ENCODE data around the gene HKDC1.
"Not testable (repeated sequence)": the region's sequence is repeated elsewhere in the genome, so short reads cannot be mapped to it uniquely, and the experiment has no call there.

The HKDC1 gene

GRCh38 chr10:69220041-69220451 lies at the start of gene HKDC1:
Gene HKDC1, plus strand, starts transcription at chr10:69220332. Its CDS starts 104 bp downstream, at chr10:69220436.
- no peak for DNase-seq (ENCODE audit: low spot score)

GRCh38 chr10:69172241-69172982 lies 47.7 kb upstream of the HKDC1 start:
- DNase-seq (ENCODE audit: low spot score): no peak

- not testable (repeated sequence) for DNase-seq (ENCODE audit: low spot score)
These were observed 44.8 kb upstream of the HKDC1 start for GRCh38 chr10:69175326-69175725.

- no peak for DNase-seq (ENCODE audit: low spot score)
These were observed 43.3 kb upstream of the HKDC1 start for GRCh38 chr10:69176823-69177222.

GRCh38 chr10:69179089-69179742 lies 40.9 kb upstream of the HKDC1 start:
- no peak for DNase-seq (ENCODE audit: low spot score)

GRCh38 chr10:69179743-69180524 lies 40.2 kb upstream of the HKDC1 start, which contains the start of gene SUPV3L1:
Gene SUPV3L1, plus strand, starts transcription at chr10:69180234. Its CDS starts 58 bp downstream, at chr10:69180292.
- DNase-seq (ENCODE audit: low spot score): peak; percentile 71

- no peak for DNase-seq (ENCODE audit: low spot score)
These were observed 39.5 kb upstream of the HKDC1 start for GRCh38 chr10:69180525-69181204.

GRCh38 chr10:69181433-69181832 lies 38.7 kb upstream of the HKDC1 start:
- DNase-seq (ENCODE audit: low spot score): no peak

GRCh38 chr10:69182005-69182404 lies 38.1 kb upstream of the HKDC1 start:
- no peak for DNase-seq (ENCODE audit: low spot score)

GRCh38 chr10:69186524-69186923 lies 33.6 kb upstream of the HKDC1 start:
- no peak for DNase-seq (ENCODE audit: low spot score)

- no peak for DNase-seq (ENCODE audit: low spot score)
These were observed 19.1 kb upstream of the HKDC1 start for GRCh38 chr10:69201045-69201444.

GRCh38 chr10:69202332-69202731 lies 17.8 kb upstream of the HKDC1 start:
- no peak for DNase-seq (ENCODE audit: low spot score)

GRCh38 chr10:69208761-69209160 lies 11.4 kb upstream of the HKDC1 start:
- no peak for DNase-seq (ENCODE audit: low spot score)

GRCh38 chr10:69209787-69210484 lies 10.2 kb upstream of the HKDC1 start:
- DNase-seq (ENCODE audit: low spot score): no peak

GRCh38 chr10:69211104-69211503 lies 9.0 kb upstream of the HKDC1 start:
- DNase-seq (ENCODE audit: low spot score): no peak

- DNase-seq (ENCODE audit: low spot score): no peak
These were observed 8.6 kb upstream of the HKDC1 start for GRCh38 chr10:69211524-69211923.

GRCh38 chr10:69213591-69214311 lies 6.4 kb upstream of the HKDC1 start:
- DNase-seq (ENCODE audit: low spot score): no peak

- no peak for DNase-seq (ENCODE audit: low spot score)
These were observed 5.4 kb upstream of the HKDC1 start for GRCh38 chr10:69214666-69215131.

GRCh38 chr10:69215405-69216171 lies 4.5 kb upstream of the HKDC1 start:
- no peak for DNase-seq (ENCODE audit: low spot score)

GRCh38 chr10:69216577-69217118 lies 3.5 kb upstream of the HKDC1 start:
- DNase-seq (ENCODE audit: low spot score): no peak

Data from HuH-7.5 (cell line).